HG03066 (cell line): ENCODE results near the gene HINFP.
"Not testable (repeated sequence)": the region's sequence is repeated elsewhere in the genome, so short reads cannot be mapped to it uniquely, and the experiment has no call there.

Experiments used
- ATAC-seq: cut with Tn5 transposase; IDR thresholded peaks from one replicate; pipeline ENCODE4 v1.9.1; 2021; ENCODE audit warnings: low read depth; ENCODE audit not compliant: unreplicated experiment

Gene HINFP

DNA sequence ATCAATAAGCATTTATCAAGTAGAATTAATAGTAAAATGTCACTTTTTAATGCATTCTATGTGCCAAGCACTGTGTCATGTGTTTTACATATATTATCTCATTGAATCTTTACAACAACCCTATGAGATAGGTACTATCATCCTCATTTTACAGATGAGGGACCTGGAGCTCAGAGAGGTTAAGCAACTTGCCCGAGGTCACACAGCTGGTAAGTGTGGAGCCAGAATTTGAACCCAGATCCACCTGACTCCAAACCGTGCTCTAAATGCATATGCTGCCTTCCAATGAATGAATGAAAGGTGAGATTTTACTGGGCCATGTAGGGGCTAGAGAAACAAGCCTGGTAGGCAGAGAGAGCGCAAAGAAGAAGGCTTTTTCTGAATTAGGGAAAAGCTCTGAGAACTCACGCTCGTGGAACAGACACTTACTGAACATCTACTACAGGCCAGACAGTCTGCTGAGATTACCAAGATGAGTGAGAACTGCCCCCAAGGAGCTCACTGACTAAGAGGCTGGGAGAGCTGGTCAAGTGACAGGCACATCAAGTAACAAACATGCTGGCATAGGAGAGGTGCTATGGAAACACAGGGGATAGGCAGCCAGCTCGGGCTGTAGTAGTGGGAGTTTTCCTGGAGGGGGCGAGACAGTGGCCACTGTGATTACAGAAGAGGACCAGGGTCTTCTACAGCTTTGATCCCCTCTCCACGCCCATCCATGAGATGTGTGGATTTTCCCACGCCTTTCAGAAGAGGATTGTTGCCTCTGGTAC lies 31.9 kb downstream of the HINFP start:
- ATAC-seq = no peak

DNA sequence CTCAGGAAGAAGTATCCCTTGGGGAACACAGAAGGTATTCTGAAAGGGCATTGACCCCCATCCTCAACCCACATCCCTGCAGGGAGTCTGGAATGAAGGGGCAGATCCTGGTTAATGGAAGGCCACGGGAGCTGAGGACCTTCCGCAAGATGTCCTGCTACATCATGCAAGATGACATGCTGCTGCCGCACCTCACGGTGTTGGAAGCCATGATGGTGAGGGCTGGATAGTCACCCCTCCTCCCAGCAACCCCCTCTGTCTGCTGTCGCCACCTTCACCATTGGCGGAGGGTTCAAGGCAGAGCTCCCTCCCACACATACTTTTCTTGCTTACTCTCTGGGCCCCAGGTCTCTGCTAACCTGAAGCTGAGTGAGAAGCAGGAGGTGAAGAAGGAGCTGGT lies 32.8 kb downstream of the HINFP start:
- ATAC-seq = no peak

DNA sequence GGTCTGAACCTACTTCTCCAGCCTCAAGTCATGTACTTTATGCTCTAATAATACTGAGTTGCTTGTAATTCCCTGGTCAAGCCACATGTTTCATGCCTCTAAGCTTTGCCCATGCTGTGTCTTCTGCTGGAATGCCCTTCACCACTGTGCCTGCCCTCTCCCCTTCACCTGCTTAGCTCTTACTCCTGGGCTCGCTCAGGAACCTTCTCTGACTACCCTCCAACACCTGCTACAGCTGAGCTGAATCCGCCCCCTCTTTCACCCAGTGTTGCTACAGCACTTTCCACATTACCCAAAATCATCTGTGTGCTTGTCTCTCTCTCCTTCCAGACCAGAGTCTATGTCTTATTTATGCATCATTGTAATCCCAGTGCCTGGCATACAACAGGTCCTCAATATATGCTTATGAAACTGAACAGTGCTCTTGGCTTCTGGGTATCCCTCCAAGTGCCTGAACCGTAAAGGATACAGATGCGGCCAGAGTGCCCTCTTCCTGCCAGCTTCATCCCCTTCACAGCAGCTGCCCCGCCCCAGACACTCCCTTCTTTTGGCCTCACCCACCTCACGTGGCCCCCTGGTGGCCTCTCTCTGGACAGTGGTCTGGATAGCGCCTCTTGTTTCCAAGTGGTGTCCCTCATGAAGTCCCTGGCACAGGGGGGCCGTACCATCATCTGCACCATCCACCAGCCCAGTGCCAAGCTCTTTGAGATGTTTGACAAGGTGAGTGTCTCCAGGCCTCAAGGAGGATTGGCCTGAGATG lies 34.5 kb downstream of the HINFP start:
- ATAC-seq = no peak

DNA sequence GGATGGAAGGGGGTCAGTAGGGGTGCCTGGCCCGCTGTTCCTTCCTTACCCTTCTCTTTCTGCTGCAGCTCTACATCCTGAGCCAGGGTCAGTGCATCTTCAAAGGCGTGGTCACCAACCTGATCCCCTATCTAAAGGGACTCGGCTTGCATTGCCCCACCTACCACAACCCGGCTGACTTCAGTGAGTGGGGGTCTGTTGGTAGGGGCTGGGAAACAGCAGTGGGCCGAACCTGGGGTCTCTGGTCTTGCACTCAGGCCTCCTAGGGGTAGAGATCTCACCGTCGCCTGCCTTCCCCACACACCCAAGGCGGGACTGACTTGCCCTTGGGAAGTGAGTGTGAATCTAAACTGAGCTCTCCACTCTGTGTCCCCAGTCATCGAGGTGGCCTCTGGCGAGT lies 35.1 kb downstream of the HINFP start:
- ATAC-seq = no peak

DNA sequence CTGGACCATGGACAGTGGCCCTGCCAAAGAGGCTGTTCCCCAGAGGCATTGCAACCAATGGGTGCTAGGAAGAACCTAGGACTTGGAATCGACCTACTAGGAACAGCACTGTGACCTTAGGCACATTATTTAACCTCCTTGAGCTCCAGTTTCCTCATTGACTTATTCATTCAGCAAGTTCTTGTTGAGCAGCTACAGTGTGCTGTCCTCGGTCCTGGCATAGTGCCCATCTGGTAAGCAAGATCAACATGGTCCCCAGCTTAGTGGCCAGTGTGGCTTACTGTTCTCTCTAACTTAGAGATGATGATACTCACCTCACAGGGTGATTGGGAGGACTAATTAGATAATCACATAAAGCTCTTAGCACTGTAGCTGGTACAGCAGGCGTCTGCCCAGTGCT lies 35.7 kb downstream of the HINFP start:
- no peak for ATAC-seq

DNA sequence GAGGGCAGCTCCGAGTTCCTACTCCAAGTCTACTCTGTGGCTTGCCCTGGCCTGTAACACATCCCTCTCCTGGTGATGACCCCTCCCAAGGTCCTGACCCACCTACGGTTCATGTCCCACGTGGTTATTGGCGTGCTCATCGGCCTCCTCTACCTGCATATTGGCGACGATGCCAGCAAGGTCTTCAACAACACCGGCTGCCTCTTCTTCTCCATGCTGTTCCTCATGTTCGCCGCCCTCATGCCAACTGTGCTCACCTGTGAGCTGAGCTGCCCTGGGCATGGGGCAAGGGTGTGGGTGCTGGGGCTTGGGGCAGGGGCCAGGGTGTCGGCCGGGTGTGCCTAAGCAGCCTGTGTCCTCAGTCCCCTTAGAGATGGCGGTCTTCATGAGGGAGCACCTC lies 37.1 kb downstream of the HINFP start:
- ATAC-seq = no peak

DNA sequence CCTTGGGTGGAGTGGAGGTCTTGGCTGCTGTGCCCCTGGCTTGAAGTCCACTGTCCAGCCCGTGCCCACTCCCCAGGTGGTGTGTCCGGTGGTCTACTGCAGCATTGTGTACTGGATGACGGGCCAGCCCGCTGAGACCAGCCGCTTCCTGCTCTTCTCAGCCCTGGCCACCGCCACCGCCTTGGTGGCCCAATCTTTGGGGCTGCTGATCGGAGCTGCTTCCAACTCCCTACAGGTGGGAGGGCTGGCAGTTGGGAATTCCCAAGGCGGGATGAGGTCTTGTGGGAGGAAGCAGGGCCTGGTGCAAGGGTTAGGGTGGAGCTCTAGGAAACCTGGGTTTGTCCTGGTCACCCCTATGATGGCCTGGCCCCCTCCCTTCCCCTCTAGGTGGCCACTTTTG lies 38.8 kb downstream of the HINFP start:
- ATAC-seq = no peak

DNA sequence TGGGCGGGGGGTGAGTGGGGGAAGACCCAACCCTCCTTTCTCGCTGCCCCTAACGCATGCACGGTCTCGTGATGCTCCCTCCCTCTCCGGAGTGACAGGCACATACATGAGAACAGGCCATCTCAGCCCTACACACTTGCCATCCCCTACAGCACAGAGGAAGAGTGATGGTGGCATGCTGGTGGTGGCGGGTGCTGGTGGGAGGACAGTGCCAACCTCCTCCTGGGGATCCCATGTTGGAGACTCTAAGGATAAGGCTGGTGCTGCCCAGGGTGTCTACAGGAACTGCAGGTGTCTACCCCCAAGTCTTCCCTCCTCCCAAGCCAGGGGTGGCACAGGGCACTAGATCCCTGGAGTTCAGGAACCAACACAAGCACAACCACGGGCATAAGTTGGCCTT lies 40.5 kb downstream of the HINFP start:
- ATAC-seq = no peak

DNA sequence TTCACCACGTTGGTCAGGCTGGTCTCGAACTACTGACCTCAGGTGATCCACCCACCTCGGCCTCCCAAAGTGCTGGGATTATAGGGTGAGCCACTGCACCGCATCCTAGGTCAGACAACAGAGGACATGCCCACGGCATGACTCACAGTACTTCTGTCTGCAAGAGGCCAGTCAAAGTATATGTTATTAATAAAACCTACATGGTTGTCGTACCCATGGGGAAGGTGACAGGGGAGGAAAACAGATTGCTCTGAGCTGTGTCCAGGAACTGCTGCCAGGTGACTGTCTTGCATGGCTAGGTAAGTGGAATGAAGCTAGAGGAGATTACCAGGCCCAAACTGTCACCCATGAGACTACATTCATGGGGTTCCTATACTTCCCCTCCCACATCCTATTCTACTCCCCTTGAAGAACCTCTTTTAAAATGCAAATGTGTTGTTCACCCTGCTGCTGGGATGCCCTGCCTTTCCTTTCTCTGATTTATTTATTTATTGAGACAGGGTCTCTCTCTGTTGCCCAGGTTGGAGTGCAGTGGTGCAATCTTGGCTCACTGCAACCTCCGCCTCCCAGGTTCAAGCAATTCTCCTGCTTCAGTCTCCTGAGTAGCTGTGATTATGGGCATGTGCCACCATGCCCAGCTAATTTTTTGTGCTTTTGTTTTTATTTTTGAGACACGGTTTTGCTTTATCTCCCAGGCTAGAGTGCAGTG lies 45.1 kb downstream of the HINFP start:
- no peak for ATAC-seq

DNA sequence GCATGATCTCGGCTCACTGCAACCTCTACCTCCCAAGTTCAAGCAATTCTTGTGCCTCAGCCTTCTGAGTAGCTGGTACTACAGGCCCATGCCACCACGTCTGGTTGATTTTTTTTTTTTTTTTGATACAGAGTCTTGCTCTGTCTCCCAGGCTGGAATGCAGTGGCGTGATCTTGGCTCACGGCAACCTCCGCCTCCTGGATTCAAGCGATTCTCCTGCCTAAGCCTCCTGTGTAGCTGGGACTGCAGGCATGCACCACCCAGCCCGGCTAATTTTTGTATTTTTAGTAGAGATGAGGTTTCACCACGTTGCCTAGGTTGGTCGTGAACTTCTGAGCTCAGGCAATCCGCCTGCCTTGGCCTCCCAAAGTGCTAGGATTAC lies 45.7 kb downstream of the HINFP start:
- ATAC-seq = not testable (repeated sequence)

DNA sequence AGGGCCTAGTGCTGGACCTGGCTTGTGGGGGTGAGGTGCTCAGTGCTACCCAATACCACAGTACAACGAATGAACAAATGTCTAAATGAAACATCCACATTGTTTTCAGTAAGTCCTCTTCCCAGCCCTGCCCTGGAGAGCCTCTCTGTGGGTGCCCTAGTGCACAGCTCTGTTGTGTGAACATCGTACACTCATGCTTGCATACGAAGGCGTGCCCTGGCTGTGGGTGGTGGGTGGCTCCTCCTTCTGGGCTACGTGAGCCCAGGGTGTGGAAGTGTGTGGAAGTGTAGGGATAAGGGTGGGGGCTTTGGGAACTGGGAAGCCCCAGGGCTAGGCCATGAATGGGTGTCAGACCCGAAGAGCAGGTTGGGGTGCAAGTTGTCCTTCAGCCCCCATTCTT lies 46.6 kb downstream of the HINFP start:
- ATAC-seq = no peak

DNA sequence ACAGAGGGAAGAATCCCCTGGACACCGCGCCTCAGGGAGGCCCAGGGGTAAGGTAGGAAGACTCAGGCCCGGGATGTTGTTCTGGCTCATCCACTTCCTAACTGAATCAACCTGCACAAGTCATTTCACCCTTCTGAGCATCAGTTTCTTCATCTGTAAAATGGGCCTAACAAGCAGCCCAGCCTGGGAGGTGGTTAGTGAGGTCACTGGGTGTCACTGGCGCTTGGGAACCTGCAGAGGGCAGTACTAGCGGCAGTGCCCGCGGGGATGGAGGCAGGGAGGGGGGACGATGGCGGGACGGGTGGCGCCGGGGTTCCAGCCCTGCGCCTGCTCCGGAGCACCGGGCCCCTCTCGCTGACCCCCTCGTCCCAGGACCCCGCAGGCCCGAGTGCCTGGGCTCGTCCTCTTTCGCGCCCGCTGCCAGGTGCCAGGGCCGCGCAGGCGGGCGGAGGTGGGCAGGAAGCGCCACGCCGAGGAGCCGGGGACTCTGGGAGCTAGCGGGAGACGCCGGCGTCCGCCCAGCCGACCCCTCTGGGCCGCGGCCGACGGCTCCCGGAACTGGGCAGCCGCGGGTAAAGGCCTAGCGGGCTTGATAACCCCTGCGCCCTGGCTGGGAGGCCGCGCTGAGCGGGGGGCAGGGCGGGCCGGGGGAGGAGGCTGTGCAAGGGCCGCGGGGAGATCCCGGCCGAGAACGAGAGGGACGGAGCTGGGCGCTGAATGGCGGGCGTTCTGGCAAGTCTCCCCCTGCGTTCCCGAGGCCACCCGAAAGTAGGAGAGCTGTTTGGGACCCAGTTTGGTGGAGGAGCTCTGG lies 47.3 kb downstream of the HINFP start, which contains the start of gene NLRX1:
TSS of gene NLRX1 (plus strand) at position 255 of the 811 bp plus-strand sequence. CDS start 2,679 bp downstream, outside the sequence.
- ATAC-seq = peak; percentile 81

DNA sequence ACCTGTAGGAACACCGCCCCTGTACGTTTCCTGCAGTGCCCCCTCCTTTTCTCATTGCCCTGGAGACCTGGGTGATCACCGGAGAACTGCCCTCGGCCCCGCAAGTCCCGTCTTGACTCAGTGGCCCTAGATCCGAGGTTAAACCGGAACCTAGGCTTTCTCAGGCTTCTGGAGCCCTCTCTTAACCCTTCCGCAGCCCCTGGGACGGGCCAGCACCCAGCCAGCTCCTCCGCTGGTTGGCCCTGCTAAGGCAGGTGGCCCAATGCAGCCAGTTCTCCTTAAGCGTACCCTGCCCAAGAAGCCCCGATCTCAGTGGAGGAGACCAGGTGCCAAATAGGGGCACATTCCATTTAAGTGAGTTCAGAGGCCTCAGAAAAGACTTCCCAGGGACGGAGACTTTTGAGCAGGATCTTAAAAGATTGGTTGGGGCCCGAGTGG lies 47.9 kb downstream of the HINFP start:
- ATAC-seq = peak; percentile 24

DNA sequence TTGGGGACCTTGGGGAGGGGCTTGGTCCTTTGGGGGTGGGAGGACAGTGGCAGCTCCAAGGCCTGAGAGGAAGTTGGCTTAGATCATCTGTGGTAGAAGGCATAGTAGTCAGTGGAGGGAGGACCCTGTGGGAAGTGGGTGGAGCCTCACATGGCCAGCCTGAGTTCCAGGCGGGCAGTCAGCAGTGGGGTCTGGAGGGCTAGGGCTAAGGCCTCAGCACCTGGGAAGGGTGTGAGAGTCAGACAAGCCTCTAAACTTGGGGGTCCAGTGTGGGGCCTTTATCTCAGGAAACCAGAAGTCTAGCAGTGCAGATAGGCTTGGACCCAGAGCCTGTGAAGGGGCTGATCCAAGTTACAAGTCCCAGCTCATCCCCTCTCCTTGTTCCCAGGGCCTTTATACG lies 51.1 kb downstream of the HINFP start:
- no peak for ATAC-seq

DNA sequence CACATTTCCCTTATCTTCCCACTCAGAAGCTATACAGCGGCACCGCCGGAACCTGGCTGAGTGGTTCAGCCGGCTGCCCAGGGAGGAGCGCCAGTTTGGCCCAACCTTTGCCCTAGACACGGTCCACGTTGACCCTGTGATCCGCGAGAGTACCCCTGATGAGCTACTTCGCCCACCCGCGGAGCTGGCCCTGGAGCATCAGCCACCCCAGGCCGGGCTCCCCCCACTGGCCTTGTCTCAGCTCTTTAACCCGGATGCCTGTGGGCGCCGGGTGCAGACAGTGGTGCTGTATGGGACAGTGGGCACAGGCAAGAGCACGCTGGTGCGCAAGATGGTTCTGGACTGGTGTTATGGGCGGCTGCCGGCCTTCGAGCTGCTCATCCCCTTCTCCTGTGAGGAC lies 52.1 kb downstream of the HINFP start:
- no peak for ATAC-seq

DNA sequence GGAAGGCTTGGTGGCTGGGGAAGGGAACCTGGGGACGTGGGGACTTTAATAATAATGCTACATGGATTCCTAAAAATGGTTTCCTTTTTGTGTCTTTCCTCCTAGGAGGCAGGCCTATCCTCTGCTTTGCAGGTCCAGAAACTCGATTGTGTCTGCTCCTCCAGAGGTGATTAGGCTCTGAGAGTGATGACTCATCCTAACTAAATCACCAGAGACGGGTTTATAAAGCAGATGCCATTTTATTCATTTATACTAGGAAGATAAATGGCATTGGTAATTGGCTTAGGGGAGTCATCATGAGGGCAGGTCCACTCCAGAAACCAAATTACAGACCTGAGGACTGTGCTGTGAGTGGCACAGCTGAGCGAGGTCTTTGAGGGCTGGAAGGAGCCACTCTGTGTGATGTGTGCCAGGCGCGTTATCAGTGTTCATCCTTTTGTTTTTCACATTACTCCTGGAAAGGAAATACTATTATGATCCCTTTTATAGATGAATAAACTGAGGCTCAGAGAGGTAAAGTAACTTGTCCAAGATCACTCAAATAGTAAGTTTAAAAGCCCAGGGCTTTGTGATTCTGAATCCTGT lies 54.2 kb downstream of the HINFP start:
- ATAC-seq = no peak

DNA sequence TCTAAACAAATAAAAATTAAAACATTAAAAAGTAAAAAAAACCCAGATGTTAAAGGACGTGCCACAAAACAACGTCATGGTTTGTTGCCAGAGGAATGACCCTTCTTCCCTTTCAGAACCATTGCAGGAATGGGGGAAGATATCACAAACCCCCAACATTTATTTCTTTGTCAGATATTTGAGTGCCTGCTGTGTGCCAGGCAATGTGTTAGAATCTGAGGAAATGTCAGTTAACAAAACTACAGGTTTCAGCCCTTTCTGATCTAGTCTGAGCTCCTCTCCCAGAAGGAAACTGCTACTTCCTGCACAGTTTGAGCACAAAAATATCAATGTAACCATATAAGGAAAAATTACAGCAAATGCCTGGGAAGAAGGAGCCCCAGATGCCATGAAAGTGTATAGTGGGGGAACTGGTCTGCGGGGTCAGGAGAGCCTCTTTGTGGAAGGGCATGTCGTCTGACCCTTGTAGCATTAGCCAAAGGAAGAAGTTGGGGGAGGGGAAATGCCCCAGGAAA lies 56.8 kb downstream of the HINFP start:
- no peak for ATAC-seq

DNA sequence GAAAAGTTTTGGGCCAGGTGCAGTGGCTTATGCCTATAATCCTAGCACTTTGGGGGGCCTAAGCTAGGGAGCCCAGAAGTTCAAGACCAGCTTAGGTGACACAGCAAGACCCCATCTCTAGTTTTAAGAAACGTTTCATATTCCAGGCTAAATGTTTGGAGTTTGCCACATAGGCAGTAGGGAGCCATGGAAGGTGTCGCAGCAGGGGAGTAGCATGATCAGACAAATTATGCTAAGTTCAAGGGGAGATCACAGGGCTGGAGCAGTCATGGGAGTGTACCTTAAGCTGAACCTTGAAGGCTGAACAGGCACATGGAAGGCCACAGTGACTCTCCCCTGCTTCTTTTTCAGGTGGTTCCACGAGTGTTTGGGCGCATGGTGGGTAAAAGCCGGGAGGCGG lies 58.0 kb downstream of the HINFP start:
- ATAC-seq = no peak

DNA sequence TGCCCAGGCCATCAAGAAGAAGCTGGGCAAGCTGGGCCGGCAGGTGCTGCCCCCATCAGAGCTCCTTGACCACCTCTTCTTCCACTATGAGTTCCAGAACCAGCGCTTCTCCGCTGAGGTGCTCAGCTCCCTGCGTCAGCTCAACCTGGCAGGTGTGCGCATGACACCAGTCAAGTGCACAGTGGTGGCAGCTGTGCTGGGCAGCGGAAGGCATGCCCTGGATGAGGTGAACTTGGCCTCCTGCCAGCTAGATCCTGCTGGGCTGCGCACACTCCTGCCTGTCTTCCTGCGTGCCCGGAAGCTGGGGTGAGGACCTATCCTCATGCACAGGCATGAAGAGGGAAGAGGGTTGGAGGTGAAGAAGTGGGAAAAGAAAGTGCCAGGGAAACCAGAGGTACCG lies 58.6 kb downstream of the HINFP start:
- ATAC-seq = no peak
